Effector memory CD8-positive, alpha-beta T cell (primary cell): ENCODE measurements around the gene ADCY9.

Experiments
- ATAC-seq: fragments of 150-1000 bp; cut with Tn5 transposase; replicated peaks from 2 replicates; pipeline ENCODE4 v1.10.0; 2021; ENCODE audit warnings: mild to moderate bottlenecking, moderate library complexity
- DNase-seq, 3 experiments: peaks; one replicate each; pipeline ENCODE4 v3.0.0; 2021
- H3K27ac Mint-ChIP-seq, 2 donors: one replicate each; pipeline ENCODE4 v1.8.0; 2022; ENCODE audit warnings: mild to moderate bottlenecking in 2 of 2, mixed read lengths in 2 of 2, moderate library complexity in 2 of 2
- H3K27me3 Mint-ChIP-seq, 2 donors: one replicate each; pipeline ENCODE4 v1.8.0; 2022; ENCODE audit warnings: mixed read lengths in 2 of 2
- H3K36me3 Mint-ChIP-seq: one replicate; pipeline ENCODE4 v1.8.0; 2022; ENCODE audit warnings: mild to moderate bottlenecking, moderate library complexity, mixed read lengths; ENCODE audit not compliant: insufficient read depth
- H3K4me1 Mint-ChIP-seq, 2 donors: one replicate each; pipeline ENCODE4 v1.8.0; 2022; ENCODE audit warnings: low read depth in 2 of 2, mixed read lengths in 2 of 2
- H3K4me3 Mint-ChIP-seq, 2 donors: one replicate each; pipeline ENCODE4 v1.8.0; 2022; ENCODE audit warnings: mild to moderate bottlenecking in 2 of 2, mixed read lengths in 2 of 2, moderate library complexity in 2 of 2
- H3K9me3 Mint-ChIP-seq, 2 donors: one replicate each; pipeline ENCODE4 v1.8.0; 2022; ENCODE audit warnings: mixed read lengths in 2 of 2

The ADCY9 gene

GRCh38 chr16:4005281-4005680 lies 111.0 kb downstream of the ADCY9 start:
- H3K36me3 Mint-ChIP-seq: peaks cover 4% of the 10 kb centered on the region
- H3K4me1 Mint-ChIP-seq: peaks cover 4 to 13% of the 10 kb centered on the region in 2 donors
- no peaks in the 10 kb centered on the region for H3K9me3 Mint-ChIP-seq
- DNase-seq (no peak), ATAC-seq (no peak)
- H3K27me3 Mint-ChIP-seq: no peaks in the 10 kb centered on the region
- no peak overlapping the region for H3K27ac Mint-ChIP-seq
- no peak overlapping the region for H3K4me3 Mint-ChIP-seq

DNA sequence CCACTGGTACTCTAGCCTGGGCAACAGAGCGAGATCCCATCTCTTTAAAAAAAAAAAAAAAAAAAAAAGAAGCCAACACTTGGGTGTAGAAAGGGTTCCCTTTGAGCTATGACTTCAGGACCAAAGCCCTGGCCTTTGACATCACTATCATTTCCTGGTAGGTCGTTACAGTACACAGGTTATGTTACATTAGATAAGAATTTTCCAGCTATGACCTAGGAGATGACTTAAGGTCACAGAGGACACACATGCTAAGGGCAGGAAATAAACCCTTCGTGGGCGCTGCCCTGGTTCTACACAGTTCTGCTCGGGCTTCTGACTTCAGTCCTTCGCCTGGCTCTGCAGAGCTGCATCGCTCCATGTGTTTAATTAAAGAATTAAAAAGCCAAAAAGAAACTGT lies 112.0 kb downstream of the ADCY9 start:
- Mint-ChIP-seq H3K9me3 (no peaks in the 10 kb centered on the region), H3K36me3 (peaks cover 4% of the 10 kb centered on the region), H3K4me3 (no peak overlapping the region), H3K27me3 (no peaks in the 10 kb centered on the region), H3K4me1 (peaks cover 13 to 21% of the 10 kb centered on the region in 2 donors), H3K27ac (peak overlapping the region in 1 of 2 donors; percentile 8)
- DNase-seq: no peak
- ATAC-seq: no peak

- H3K27ac Mint-ChIP-seq: peak overlapping the region; percentile 8 to 49
Measured at GRCh38 chr16:4003576-4003975, 112.7 kb downstream of the ADCY9 start.

GRCh38 chr16:4003166-4003565 lies 113.1 kb downstream of the ADCY9 start:
- H3K36me3 Mint-ChIP-seq: peaks cover 4% of the 10 kb centered on the region
- no peaks in the 10 kb centered on the region for H3K9me3 Mint-ChIP-seq
- DNase-seq (no peak), ATAC-seq (no peak)
- peaks cover 17 to 22% of the 10 kb centered on the region in 2 donors for H3K4me1 Mint-ChIP-seq
- no peak overlapping the region for H3K4me3 Mint-ChIP-seq
- no peak overlapping the region for H3K27ac Mint-ChIP-seq
- H3K27me3 Mint-ChIP-seq: no peaks in the 10 kb centered on the region

More at GRCh38 chr16:4003576-4003975, 112.7 kb downstream of the ADCY9 start:
- H3K36me3 Mint-ChIP-seq: peaks cover 4% of the 10 kb centered on the region
- peaks cover 17 to 22% of the 10 kb centered on the region in 2 donors for H3K4me1 Mint-ChIP-seq
- no peak overlapping the region for H3K4me3 Mint-ChIP-seq
- H3K9me3 Mint-ChIP-seq: no peaks in the 10 kb centered on the region
- DNase-seq: no peak
- H3K27me3 Mint-ChIP-seq: no peaks in the 10 kb centered on the region
- no peak for ATAC-seq

DNA sequence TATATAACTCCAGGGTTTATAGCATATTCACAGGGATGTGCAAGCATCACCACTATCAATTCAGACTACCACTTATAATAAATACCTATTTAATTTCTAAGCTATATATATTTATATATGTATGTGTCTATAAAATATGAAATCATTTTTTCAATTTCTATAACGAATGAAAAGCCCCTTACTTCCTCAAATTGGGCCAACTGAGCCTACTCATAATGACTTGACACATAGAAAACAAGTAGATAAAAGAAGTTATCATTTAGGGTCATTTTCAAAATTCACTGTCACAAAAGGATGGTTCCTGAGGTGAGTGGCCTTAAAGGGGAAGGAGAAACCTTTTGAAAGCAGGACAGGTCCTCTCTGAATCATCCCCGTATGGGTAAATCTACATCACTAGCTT lies 114.1 kb downstream of the ADCY9 start:
- H3K4me3 Mint-ChIP-seq: no peak overlapping the region
- no peaks in the 10 kb centered on the region for H3K27me3 Mint-ChIP-seq
- H3K27ac Mint-ChIP-seq: peak overlapping the region in 1 of 2 donors; percentile 19
- H3K4me1 Mint-ChIP-seq: peaks cover 17 to 25% of the 10 kb centered on the region in 2 donors
- ATAC-seq (no peak), DNase-seq (no peak)
- H3K36me3 Mint-ChIP-seq: no peaks in the 10 kb centered on the region
- no peaks in the 10 kb centered on the region for H3K9me3 Mint-ChIP-seq

DNA sequence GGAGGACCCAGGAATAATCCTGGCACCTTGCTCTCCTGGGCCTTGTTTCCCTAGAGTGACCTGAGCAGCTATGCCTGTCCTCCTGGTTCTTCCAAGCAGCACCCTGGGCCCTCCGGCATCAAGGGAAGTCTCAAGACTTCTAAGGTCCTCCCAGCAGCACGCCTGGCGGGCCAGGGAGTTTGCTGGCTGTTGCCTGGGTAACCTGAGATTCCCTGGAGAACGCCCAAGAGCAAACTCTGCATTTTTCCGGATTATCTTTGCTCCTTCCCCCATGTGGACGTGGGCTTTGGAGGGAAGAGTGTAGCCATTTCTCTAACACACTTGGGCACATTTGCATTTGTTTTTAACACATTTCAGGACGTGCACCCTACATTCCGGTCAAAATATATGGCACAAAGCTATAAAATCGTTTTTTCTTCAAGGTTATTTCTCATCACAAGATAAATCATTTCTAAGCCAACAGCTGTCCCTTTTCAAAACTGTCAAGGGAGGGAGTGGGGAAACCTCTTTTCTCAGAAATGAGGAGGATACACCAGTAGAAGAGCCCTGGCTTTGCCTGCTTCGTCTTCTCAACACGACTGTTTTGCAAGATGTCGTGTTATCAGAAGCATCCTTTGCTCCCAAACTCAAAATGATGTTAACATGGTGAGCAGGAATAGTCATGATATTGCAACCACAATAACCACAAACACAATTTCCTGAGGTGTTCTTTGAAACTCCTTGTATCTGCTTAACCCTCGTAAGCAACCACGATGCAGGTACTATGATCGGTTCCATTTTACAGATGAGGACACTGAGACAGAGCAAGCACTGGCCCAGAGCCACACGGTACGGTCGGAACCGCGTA lies 116.5 kb downstream of the ADCY9 start:
- Mint-ChIP-seq H3K27me3 (no peaks in the 10 kb centered on the region), H3K27ac (peak overlapping the region; percentile 56 to 57), H3K4me1 (peaks cover 17 to 26% of the 10 kb centered on the region in 2 donors), H3K36me3 (no peaks in the 10 kb centered on the region), H3K4me3 (peak overlapping the region; percentile 22 to 63), H3K9me3 (no peaks in the 10 kb centered on the region)
- DNase-seq (no peak), ATAC-seq (peak; percentile 46)

GRCh38 chr16:3998793-3999478 lies 117.3 kb downstream of the ADCY9 start:
- Mint-ChIP-seq H3K4me3 (no peak overlapping the region), H3K27me3 (no peaks in the 10 kb centered on the region), H3K4me1 (peaks cover 17 to 26% of the 10 kb centered on the region in 2 donors), H3K27ac (peak overlapping the region in 1 of 2 donors; percentile 57), H3K36me3 (no peaks in the 10 kb centered on the region), H3K9me3 (no peaks in the 10 kb centered on the region)
- DNase-seq (no peak), ATAC-seq (no peak)

DNA sequence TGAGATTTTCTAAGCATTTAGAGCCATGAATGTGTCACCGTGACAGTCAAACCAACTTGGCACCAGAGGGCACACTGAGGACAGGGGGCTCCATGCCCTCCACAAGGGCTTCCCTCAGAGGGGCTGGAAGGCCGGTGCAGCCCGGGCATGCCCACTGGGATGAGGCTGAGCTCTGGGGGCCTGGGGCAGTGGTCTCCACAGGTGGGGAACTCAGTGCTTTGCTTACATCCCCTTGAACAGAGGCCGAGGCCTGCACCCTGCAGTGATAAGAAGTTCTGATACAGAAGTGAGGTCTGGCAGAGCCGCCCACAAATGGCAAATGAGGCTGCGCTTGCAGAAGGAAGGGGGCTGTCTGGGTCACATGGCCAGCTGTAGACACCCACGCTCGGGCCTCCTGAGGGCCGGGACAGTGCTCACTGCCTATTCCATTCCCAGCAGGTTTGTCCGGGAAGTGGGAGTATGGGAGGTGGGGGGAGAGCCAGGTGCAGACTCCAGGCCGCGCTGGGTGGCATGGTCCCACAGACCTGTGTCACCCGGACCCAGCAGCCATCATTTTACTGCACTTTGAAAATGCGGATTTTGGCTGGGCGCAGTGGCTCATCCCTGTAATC lies 118.9 kb downstream of the ADCY9 start:
- H3K27ac Mint-ChIP-seq: peak overlapping the region in 1 of 2 donors; percentile 71
- H3K4me3 Mint-ChIP-seq: no peak overlapping the region
- no peaks in the 10 kb centered on the region for H3K9me3 Mint-ChIP-seq
- H3K36me3 Mint-ChIP-seq: no peaks in the 10 kb centered on the region
- no peak for ATAC-seq
- peaks cover 17 to 25% of the 10 kb centered on the region in 2 donors for H3K4me1 Mint-ChIP-seq
- DNase-seq: no peak
- H3K27me3 Mint-ChIP-seq: no peaks in the 10 kb centered on the region

GRCh38 chr16:3995001-3995400 lies 121.2 kb downstream of the ADCY9 start:
- H3K9me3 Mint-ChIP-seq: no peaks in the 10 kb centered on the region
- no peak overlapping the region for H3K27ac Mint-ChIP-seq
- H3K36me3 Mint-ChIP-seq: peaks cover 2% of the 10 kb centered on the region
- H3K27me3 Mint-ChIP-seq: no peaks in the 10 kb centered on the region
- ATAC-seq (no peak), DNase-seq (no peak)
- H3K4me1 Mint-ChIP-seq: peaks cover 11 to 13% of the 10 kb centered on the region in 2 donors
- no peak overlapping the region for H3K4me3 Mint-ChIP-seq

- Mint-ChIP-seq H3K27me3 (no peaks in the 10 kb centered on the region), H3K4me1 (peaks cover 0 to 4% of the 10 kb centered on the region in 2 donors), H3K27ac (no peak overlapping the region), H3K4me3 (no peak overlapping the region), H3K9me3 (no peaks in the 10 kb centered on the region), H3K36me3 (peaks cover 2% of the 10 kb centered on the region)
- ATAC-seq (no peak), DNase-seq (no peak)
Measured at GRCh38 chr16:3993052-3993785, 123.0 kb downstream of the ADCY9 start.

DNA sequence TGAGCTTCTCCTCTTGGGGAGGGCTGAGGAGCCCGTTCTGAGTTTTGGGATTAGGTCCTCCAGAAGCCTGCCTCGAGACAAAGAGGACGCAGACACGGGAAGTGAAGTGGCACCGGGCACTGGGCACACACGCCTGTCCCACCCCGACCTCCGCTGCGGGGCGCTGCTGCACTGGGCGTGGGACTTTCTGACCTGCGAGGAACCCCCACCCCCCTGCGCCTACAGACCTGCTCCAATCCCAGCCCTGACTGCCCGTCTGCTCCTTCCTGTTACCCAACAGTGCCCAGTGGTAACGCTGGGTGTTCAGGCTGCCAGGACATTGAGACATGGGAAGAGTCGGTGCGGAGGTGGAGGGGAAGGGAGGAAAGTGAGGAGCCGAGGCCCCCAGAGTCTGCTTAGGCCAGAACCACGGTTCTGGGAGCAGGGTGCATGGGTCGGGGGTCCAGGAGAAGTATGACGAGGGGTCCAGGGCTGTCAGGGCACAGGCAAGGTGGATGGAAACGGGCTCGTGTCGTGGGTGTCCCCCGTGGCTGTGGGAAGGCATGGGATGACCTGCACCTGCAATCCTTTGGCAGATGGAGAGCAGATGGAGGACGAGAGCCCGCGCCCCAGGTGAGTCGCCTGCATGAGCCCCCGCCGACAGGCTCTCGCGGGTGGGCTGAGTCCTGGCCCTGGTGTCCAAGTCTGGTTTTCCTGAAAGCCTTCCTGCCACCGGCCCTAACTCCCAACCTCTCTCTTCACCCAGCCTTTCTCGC lies 123.8 kb downstream of the ADCY9 start:
- Mint-ChIP-seq H3K27me3 (no peaks in the 10 kb centered on the region), H3K9me3 (no peaks in the 10 kb centered on the region)
- ATAC-seq: no peak

GRCh38 chr16:3988824-3989223 lies 127.4 kb downstream of the ADCY9 start:
- Mint-ChIP-seq H3K4me1 (peaks cover 0 to 3% of the 10 kb centered on the region in 2 donors), H3K36me3 (peaks cover 8% of the 10 kb centered on the region), H3K9me3 (no peaks in the 10 kb centered on the region), H3K27ac (no peak overlapping the region), H3K27me3 (no peaks in the 10 kb centered on the region), H3K4me3 (no peak overlapping the region)
- ATAC-seq (no peak), DNase-seq (no peak)

More for the DNA sequence above, 123.8 kb downstream of the ADCY9 start:
- Mint-ChIP-seq H3K4me1 (peaks cover 0 to 4% of the 10 kb centered on the region in 2 donors), H3K36me3 (peaks cover 2% of the 10 kb centered on the region), H3K4me3 (no peak overlapping the region), H3K27ac (peak overlapping the region in 1 of 2 donors; percentile 57)
- no peak for DNase-seq
